Panc1 (cell line): ENCODE data around the gene AQP1. TPM values are rescaled to one million over a fixed set of nuclear protein-coding genes. Genes with fewer than 3 reads are reported as not detected.

Experiments used
- ATAC-seq: fragments of 200-7000 bp; cut with Tn5 transposase; 2 replicates; pipeline ENCODE4 v1.9.1; 2020; ENCODE audit warnings: mild to moderate bottlenecking, moderate library complexity
- BruUV-seq: library from RNA; stranded (reverse); fragments of 400-500 nt; replicated peaks from 2 replicates; lab custom pipeline; 2021; lab: Mats Ljungman, UMichigan
- CTCF ChIA-PET: fragments of 300-600 bp; sonication (Branson Sonifier 250); formaldehyde crosslinking; loops from one replicate; lab custom pipeline; 2022; ENCODE audit warnings: antibody characterized with exemption; lab: Charles Lee
- POLR2A ChIA-PET: fragments of 300-600 bp; sonication (Branson Sonifier 250); formaldehyde crosslinking; loops from one replicate; lab custom pipeline; 2022; ENCODE audit warnings: antibody characterized with exemption; lab: Charles Lee
- DNase-seq: peaks from one replicate; pipeline ENCODE4 v3.0.0-alpha.2; 2010; ENCODE audit warnings: low read depth, low spot score
- H3K27ac ChIP-seq: 2 replicates; pipeline ENCODE4 v1.5.1; 2011; ENCODE audit warnings: mild to moderate bottlenecking, low read length, inconsistent platforms
- H3K27me3 ChIP-seq: fragments of 200-500 bp; sonication (Bioruptor generic); 2 replicates; pipeline ENCODE4 v1.6.0; 2014; ENCODE audit warnings: low read length, inconsistent platforms; ENCODE audit not compliant: control insufficient read depth, insufficient read depth
- H3K36me3 ChIP-seq: fragments of 200-500 bp; sonication (Bioruptor generic); 2 replicates; pipeline ENCODE4 v1.5.1; 2014; ENCODE audit warnings: inconsistent platforms, mild to moderate bottlenecking, low read length, moderate library complexity; ENCODE audit not compliant: control insufficient read depth, insufficient read depth
- H3K4me1 ChIP-seq: 2 replicates; pipeline ENCODE4 v1.5.1; 2011; ENCODE audit warnings: inconsistent platforms, mild to moderate bottlenecking, low read length, moderate library complexity; ENCODE audit not compliant: control insufficient read depth, insufficient read depth
- H3K4me3 ChIP-seq, 2 experiments: 2 replicates each; pipeline ENCODE4 v1.5.1; 2011 to 2012; ENCODE audit warnings: low read depth in 2 of 2, low read length in 2 of 2, mild to moderate bottlenecking in 2 of 2, inconsistent platforms in 1 of 2, moderate library complexity in 1 of 2
- H3K9me3 ChIP-seq: fragments of 200-500 bp; sonication (Bioruptor generic); 2 replicates; pipeline ENCODE4 v1.5.1; 2014; ENCODE audit warnings: low read depth, mild to moderate bottlenecking, inconsistent platforms, low read length, moderate library complexity; ENCODE audit not compliant: control insufficient read depth, insufficient read depth
- POLR2AphosphoS5 ChIP-seq: IDR thresholded peaks from 2 replicates; pipeline ENCODE4 v1.6.1; 2012; ENCODE audit warnings: mild to moderate bottlenecking, low read depth, low read length, moderate library complexity
- SIN3A ChIP-seq: IDR thresholded peaks from 2 replicates; pipeline ENCODE4 v1.6.1; 2012; ENCODE audit warnings: low read depth, mild to moderate bottlenecking, low read length, moderate library complexity, borderline replicate concordance; ENCODE audit not compliant: insufficient read depth
- TCF7L2 ChIP-seq: IDR thresholded peaks from 2 replicates; pipeline ENCODE4 v1.6.1; 2011; ENCODE audit warnings: mild to moderate bottlenecking, low read depth, low read length, inconsistent platforms
- in situ Hi-C: cut with HindIII; loops from 2 replicates; pipeline ENCODE4 v1.10.0; 2016; ENCODE audit warnings: low sequenced_read_pairs, low pct_unique_long_range_greater_than_20kb
- intact Hi-C: fragments of 100-400 bp; cut with micrococcal nuclease; formaldehyde crosslinking; loops from one replicate; pipeline ENCODE4 v1.10.0; 2022; ENCODE audit not compliant: unreplicated experiment
- total RNA-seq: library from RNA; stranded (reverse); gene quantifications from one replicate; pipeline ENCODE4 v1.2.1, GENCODE V29; 2021; ENCODE audit not compliant: unreplicated experiment
- TF ChIP-seq, protein P1 (sequence below): fragments of 450-650 bp; IDR thresholded peaks from 2 replicates; pipeline ENCODE4 v1.5.1; 2017; ENCODE audit warnings: mild to moderate bottlenecking
- TF ChIP-seq, protein P2 (sequence below), 2 experiments: IDR thresholded peaks; 2 replicates each; pipeline ENCODE4 v1.6.1; 2011 to 2012; ENCODE audit warnings: low read depth in 2 of 2, control low read depth in 1 of 2, low read length in 1 of 2, mild to moderate bottlenecking in 1 of 2, moderate library complexity in 1 of 2; ENCODE audit not compliant: insufficient read depth in 1 of 2

The AQP1 gene
- total RNA-seq, 1 experiment from 2014 or later: 0.57 TPM

DNA sequence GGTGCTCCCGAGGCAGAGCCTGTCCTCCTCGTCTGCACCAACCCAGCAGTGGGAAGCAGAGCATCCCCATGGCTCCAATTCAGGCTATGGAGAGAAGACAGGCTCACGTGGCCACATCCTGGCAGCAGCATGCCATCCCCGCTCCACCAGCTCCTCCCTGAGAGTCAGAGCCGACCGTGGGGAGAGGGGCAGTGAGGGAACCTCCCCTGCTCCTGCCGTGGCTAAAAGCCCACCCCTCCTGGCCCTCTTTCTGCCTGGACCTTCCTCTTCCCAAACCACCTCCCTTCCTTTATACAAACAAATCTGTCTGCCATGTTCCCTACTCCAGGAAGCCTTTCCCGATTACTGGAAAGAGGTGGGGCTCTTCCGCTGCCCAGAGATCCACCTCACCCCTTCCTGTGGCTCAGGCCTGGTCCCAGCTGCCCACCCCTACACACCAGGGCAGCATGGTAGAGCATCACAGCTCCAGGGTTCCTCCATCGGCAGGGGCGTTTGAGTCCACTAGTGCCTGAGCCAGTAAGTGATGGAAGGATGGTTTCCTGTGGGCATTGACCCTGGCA is 10.8 kb upstream of the AQP1 start:
- H3K27ac ChIP-seq: no peak overlapping the region
- ChIA-PET POLR2A (no interaction called here), CTCF (no interaction called here)
- no peaks in the 10 kb centered on the region for H3K9me3 ChIP-seq
- no peak for ATAC-seq
- no peak overlapping the region for H3K4me3 ChIP-seq
- in situ Hi-C loops: no loop called here
- intact Hi-C loops: loop anchor here (10.0 kb wide), 1 partner anchor 96 kb away; no protein-coding TSS in a partner anchor
- TF ChIP-seq, protein P1, sequence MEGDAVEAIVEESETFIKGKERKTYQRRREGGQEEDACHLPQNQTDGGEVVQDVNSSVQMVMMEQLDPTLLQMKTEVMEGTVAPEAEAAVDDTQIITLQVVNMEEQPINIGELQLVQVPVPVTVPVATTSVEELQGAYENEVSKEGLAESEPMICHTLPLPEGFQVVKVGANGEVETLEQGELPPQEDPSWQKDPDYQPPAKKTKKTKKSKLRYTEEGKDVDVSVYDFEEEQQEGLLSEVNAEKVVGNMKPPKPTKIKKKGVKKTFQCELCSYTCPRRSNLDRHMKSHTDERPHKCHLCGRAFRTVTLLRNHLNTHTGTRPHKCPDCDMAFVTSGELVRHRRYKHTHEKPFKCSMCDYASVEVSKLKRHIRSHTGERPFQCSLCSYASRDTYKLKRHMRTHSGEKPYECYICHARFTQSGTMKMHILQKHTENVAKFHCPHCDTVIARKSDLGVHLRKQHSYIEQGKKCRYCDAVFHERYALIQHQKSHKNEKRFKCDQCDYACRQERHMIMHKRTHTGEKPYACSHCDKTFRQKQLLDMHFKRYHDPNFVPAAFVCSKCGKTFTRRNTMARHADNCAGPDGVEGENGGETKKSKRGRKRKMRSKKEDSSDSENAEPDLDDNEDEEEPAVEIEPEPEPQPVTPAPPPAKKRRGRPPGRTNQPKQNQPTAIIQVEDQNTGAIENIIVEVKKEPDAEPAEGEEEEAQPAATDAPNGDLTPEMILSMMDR: no peak
- TF ChIP-seq SIN3A: no peak
- no TSS peak for BruUV-seq
- DNase-seq: no peak
- H3K4me1 ChIP-seq: peaks cover 8% of the 10 kb centered on the region
- H3K36me3 ChIP-seq: no peaks in the 10 kb centered on the region
- H3K27me3 ChIP-seq: no peaks in the 10 kb centered on the region

DNA sequence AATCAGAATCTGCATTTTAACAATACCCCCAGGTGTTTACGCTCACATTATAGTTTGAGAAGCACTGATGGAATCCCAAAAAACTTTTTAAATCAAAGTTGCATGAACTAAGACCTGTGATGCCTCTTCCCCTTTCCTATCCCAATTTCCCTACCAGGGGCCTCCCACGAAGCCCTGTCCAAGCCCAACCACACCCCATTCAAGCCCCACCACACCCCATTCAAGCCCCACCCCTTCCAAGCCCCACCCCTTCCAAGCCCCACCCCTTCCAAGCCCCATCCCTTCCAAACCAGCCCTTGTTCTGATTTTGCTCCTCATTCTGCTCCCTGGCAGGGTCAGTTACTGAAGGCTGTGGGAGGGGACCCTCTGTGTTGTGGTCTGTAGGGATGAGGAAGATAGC is 9.8 kb upstream of the AQP1 start:
- BruUV-seq: no TSS peak
- intact Hi-C loops: loop anchor here (10.0 kb wide), 1 partner anchor 97 kb away; no protein-coding TSS in a partner anchor
- no peak for ATAC-seq

More for the DNA sequence above, 9.8 kb upstream of the AQP1 start:
- no peak for DNase-seq
- peaks cover 6% of the 10 kb centered on the region for H3K4me1 ChIP-seq
- no peak overlapping the region for H3K4me3 ChIP-seq
- H3K27me3 ChIP-seq: no peaks in the 10 kb centered on the region
- H3K36me3 ChIP-seq: no peaks in the 10 kb centered on the region
- no peak overlapping the region for H3K27ac ChIP-seq
- TF ChIP-seq POLR2AphosphoS5 (no peak), SIN3A (no peak), TCF7L2 (no peak)
- TF ChIP-seq, protein P1: no peak
- TF ChIP-seq, protein P2, sequence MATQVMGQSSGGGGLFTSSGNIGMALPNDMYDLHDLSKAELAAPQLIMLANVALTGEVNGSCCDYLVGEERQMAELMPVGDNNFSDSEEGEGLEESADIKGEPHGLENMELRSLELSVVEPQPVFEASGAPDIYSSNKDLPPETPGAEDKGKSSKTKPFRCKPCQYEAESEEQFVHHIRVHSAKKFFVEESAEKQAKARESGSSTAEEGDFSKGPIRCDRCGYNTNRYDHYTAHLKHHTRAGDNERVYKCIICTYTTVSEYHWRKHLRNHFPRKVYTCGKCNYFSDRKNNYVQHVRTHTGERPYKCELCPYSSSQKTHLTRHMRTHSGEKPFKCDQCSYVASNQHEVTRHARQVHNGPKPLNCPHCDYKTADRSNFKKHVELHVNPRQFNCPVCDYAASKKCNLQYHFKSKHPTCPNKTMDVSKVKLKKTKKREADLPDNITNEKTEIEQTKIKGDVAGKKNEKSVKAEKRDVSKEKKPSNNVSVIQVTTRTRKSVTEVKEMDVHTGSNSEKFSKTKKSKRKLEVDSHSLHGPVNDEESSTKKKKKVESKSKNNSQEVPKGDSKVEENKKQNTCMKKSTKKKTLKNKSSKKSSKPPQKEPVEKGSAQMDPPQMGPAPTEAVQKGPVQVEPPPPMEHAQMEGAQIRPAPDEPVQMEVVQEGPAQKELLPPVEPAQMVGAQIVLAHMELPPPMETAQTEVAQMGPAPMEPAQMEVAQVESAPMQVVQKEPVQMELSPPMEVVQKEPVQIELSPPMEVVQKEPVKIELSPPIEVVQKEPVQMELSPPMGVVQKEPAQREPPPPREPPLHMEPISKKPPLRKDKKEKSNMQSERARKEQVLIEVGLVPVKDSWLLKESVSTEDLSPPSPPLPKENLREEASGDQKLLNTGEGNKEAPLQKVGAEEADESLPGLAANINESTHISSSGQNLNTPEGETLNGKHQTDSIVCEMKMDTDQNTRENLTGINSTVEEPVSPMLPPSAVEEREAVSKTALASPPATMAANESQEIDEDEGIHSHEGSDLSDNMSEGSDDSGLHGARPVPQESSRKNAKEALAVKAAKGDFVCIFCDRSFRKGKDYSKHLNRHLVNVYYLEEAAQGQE (IDR thresholded peaks at IDR 0.05; ENCODE audit: insufficient read depth in 1 of 2, low read depth in 2 of 2, low read length in 1 of 2): no peak
- H3K9me3 ChIP-seq: no peaks in the 10 kb centered on the region
- ChIA-PET POLR2A (no interaction called here), CTCF (no interaction called here)
- in situ Hi-C loops: no loop called here
